Stomach (tissue), 9 donors: ENCODE results near the gene TSPAN32. TPM values are rescaled to one million over a fixed set of nuclear protein-coding genes. Genes with fewer than 3 reads are reported as not detected.

Experiments used
- DNase-seq, 2 donors: peaks; one replicate each; pipeline versions ENCODE4 v3.0.0 to v3.0.0-alpha.2; 2013 to 2019
- H3K27ac ChIP-seq, 5 donors: fragments of 200-600 bp in 4 of 5; sonication (generic) in 4 of 5; one replicate each; pipeline ENCODE4 v1.5.1; 2013 to 2019; ENCODE audit warnings: mild to moderate bottlenecking in 1 of 5, moderate library complexity in 1 of 5
- H3K27me3 ChIP-seq, 3 donors: fragments of 200-600 bp; sonication (generic); one replicate each; pipeline ENCODE4 v1.5.1; 2017 to 2019; ENCODE audit warnings: mixed run types in 1 of 3
- H3K36me3 ChIP-seq, 4 donors: fragments of 200-600 bp; sonication (generic); 1 replicate in 3 of 4; 2 replicates in 1 of 4; pipeline ENCODE4 v1.5.1; 2016 to 2019
- H3K4me1 ChIP-seq, 4 donors: fragments of 200-600 bp; sonication (generic); one replicate each; pipeline ENCODE4 v1.5.1; 2016 to 2019
- H3K4me3 ChIP-seq, 4 donors: fragments of 200-600 bp; sonication (generic) in 3 of 4; one replicate each; pipeline ENCODE4 v1.5.1; 2016 to 2019; ENCODE audit warnings: mild to moderate bottlenecking in 1 of 4
- H3K9me3 ChIP-seq, 4 donors: fragments of 200-600 bp; sonication (generic); one replicate each; pipeline ENCODE4 v1.5.1; 2016 to 2019
- CTCF ChIP-seq, 7 experiments: fragments of 450-650 bp in 4 of 7; fragments of 200-600 bp in 3 of 7; sonication (generic) in 3 of 7; IDR thresholded peaks; one replicate each; pipeline ENCODE4 v1.5.1; 2016 to 2019; ENCODE audit warnings: antibody characterized with exemption in 7 of 7, control low read depth in 2 of 7, mild to moderate bottlenecking in 1 of 7
- EP300 ChIP-seq: sonication (generic); formaldehyde crosslinking; IDR thresholded peaks from one replicate; pipeline ENCODE4 v1.6.1; 2017; ENCODE audit warnings: antibody characterized with exemption
- POLR2A ChIP-seq, 4 donors: fragments of 450-650 bp; IDR thresholded peaks; one replicate each; pipeline ENCODE4 v1.6.1; 2016; ENCODE audit warnings: antibody characterized with exemption in 4 of 4, control low read depth in 2 of 4, mild to moderate bottlenecking in 1 of 4, moderate library complexity in 1 of 4
- POLR2AphosphoS5 ChIP-seq, 3 donors: sonication (generic); formaldehyde crosslinking; IDR thresholded peaks; one replicate each; pipeline ENCODE4 v1.6.1; 2016; ENCODE audit warnings: antibody characterized with exemption in 3 of 3
- WGBS, 5 donors: extraction: QIAGEN DNeasy Blood & Tissue Kit in 3 of 5; methylation state at CpG; one replicate each; pipeline versions ENCODE4 v1.1.5 to v1.1.7; 2013 to 2018; 5-methylcytosine and 5-hydroxymethylcytosine counted together
- intact Hi-C: fragments of 100-400 bp; cut with DNase I; formaldehyde crosslinking; loops from one replicate; pipeline ENCODE4 v1.15.1; 2023; ENCODE audit warnings: low total_unique reads
- polyA plus RNA-seq, 3 donors: library from polyadenylated mRNA; stranded (reverse); fragments of 200-250 nt; gene quantifications; one replicate each; pipeline ENCODE4 v1.2.3, GENCODE V29; 2013
- total RNA-seq, 5 donors: library from RNA; depleted of rRNA; stranded (reverse); fragments of >200 nt; gene quantifications; one replicate each; pipeline versions ENCODE4 v1.1.0 to v1.2.3, GENCODE V29; 2014 to 2016
- donor health status: healthy with polysubstance abuse.
- donor health status: Bipolar disorder and iron deficiency.
- donor health status: healthy.

TSPAN32 gene
- total and polyA plus RNA-seq, 8 donors: 1.1 to 9.0 (median 2.3) TPM; not detected in 4

DNA sequence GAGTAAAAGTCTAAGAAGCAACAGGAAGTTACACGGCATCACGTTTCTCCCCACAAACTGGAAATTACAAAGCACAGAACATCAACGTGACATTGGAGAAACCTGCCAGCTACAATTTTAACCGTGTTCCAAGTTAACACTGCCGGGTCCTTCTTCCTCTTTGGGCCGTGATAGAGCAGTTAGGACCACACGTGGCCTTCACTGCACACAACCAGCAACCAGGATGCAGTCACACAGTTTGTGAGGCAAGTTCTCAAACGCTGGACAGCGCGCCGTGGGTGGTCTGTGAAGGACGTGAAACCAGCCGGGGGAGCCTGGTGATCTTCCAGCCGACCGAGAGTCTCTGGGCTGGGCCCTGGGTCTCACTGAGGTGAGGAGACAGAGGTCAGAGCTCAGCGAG lies 14.7 kb upstream of the TSPAN32 start:
- H3K36me3 ChIP-seq: no peaks in the 10 kb centered on the region
- H3K27ac ChIP-seq: peak overlapping the region in 2 of 5 donors; percentile 11 to 14
- DNase-seq: peak in 1 of 2 donors; percentile 20
- H3K9me3 ChIP-seq: peaks cover 0 to 5% (median 0%) of the 10 kb centered on the region in 4 donors
- whole genome bisulfite sequencing, 5 donors: 48 to 67% (median 58%) methylated on average over 16 of the region's 16 CpGs
- TF ChIP-seq POLR2AphosphoS5 (IDR thresholded peaks at IDR 0.05) (no peak), EP300 (no peak)
- no peak overlapping the region for H3K4me3 ChIP-seq
- H3K4me1 ChIP-seq: peaks cover 0 to 12% (median 6%) of the 10 kb centered on the region in 4 donors
- H3K27me3 ChIP-seq: peaks cover 0 to 19% (median 0%) of the 10 kb centered on the region in 3 donors
- intact Hi-C loops: no loop called here

GRCh38 chr11:2289350-2289749 lies 12.5 kb upstream of the TSPAN32 start:
- TF ChIP-seq CTCF (IDR thresholded peaks at IDR 0.05) (no peak), POLR2AphosphoS5 (IDR thresholded peaks at IDR 0.05) (no peak), EP300 (no peak), POLR2A (IDR thresholded peaks at IDR 0.05) (no peak)
- DNase-seq: peak in 1 of 2 donors; percentile 48
- Histone ChIP-seq H3K4me3 (no peak overlapping the region), H3K4me1 (peaks cover 0 to 12% (median 6%) of the 10 kb centered on the region in 4 donors), H3K27me3 (peaks cover 0 to 19% (median 0%) of the 10 kb centered on the region in 3 donors), H3K27ac (no peak overlapping the region), H3K9me3 (no peaks in the 10 kb centered on the region), H3K36me3 (no peaks in the 10 kb centered on the region)
- 36 to 63% (median 51%) methylated on average over 6 of the region's 6 CpGs for WGBS, 5 donors
- intact Hi-C loops: no loop called here

DNA sequence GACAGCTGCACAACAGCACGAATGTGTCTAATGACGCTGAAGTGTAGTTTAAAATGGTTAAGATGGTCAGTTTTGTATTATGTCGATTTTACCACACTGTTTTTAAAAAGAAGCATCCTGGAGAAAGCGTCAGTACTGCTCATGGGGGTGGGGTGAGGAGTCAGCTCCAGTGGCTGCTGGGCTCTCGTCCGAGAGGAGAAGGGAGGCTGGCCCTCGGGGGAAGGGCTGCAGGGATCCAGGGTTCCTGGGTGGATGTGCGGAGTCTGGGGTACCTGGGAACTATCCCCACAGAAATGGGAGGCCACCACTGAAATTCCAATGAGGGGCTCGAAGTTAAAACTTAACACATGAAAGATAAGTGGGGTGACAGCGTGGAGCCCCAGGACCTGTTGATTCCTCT lies 12.0 kb upstream of the TSPAN32 start:
- Histone ChIP-seq H3K27ac (no peak overlapping the region), H3K4me3 (no peak overlapping the region), H3K27me3 (peaks cover 0 to 19% (median 0%) of the 10 kb centered on the region in 3 donors), H3K4me1 (peaks cover 0 to 12% (median 6%) of the 10 kb centered on the region in 4 donors), H3K9me3 (no peaks in the 10 kb centered on the region), H3K36me3 (no peaks in the 10 kb centered on the region)
- no peak for DNase-seq
- intact Hi-C loops: no loop called here
- WGBS, 5 donors: 52 to 80% (median 75%) methylated on average over 10 of the region's 10 CpGs
- no peak for TF ChIP-seq EP300
- no peak for TF ChIP-seq CTCF (IDR thresholded peaks at IDR 0.05)
- no peak for TF ChIP-seq POLR2AphosphoS5 (IDR thresholded peaks at IDR 0.05)
- TF ChIP-seq POLR2A (IDR thresholded peaks at IDR 0.05): no peak

- Histone ChIP-seq H3K27ac (no peak overlapping the region), H3K4me1 (peaks cover 0 to 12% (median 6%) of the 10 kb centered on the region in 4 donors), H3K27me3 (peaks cover 0 to 18% (median 0%) of the 10 kb centered on the region in 3 donors), H3K4me3 (no peak overlapping the region), H3K36me3 (no peaks in the 10 kb centered on the region), H3K9me3 (no peaks in the 10 kb centered on the region)
- intact Hi-C loops: no loop called here
- peak; percentile 7 to 28 for DNase-seq
- WGBS, 5 donors: 32 to 43% (median 38%) methylated on average over 9 to 10 of the region's 10 CpGs
- TF ChIP-seq CTCF (IDR thresholded peaks at IDR 0.05): no peak
- no peak for TF ChIP-seq POLR2AphosphoS5 (IDR thresholded peaks at IDR 0.05)
- no peak for TF ChIP-seq EP300
- TF ChIP-seq POLR2A (IDR thresholded peaks at IDR 0.05): no peak
Measured at GRCh38 chr11:2290351-2290841, 11.4 kb upstream of the TSPAN32 start.

DNA sequence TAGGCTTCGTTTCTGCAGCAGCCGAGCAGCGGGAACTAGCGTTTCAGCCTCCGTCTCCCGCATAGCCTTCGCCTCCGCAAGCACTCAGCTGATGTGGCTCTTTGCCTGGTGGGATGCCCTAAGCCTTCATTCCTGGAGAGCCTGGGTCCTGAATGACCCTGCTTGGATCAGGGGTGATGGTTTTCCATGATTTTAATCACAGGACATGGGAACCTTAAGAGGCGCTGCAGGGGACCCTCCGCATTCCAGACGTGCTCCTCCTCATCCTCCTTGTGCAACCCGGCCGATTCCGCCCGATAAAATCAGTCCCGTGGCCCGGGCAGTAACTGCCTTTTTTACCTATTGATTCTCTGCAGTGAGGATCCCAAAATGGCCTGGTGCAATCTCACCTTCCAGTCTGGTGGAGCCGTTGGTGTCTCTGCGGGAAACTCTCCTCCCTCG lies 8.3 kb upstream of the TSPAN32 start:
- intact Hi-C loops: no loop called here
- no peak overlapping the region for H3K4me3 ChIP-seq
- no peaks in the 10 kb centered on the region for H3K9me3 ChIP-seq
- 78 to 89% (median 83%) methylated on average over 19 to 20 of the region's 20 CpGs for WGBS, 5 donors
- H3K27me3 ChIP-seq: peaks cover 0 to 14% (median 0%) of the 10 kb centered on the region in 3 donors
- no peaks in the 10 kb centered on the region for H3K36me3 ChIP-seq
- peak in 1 of 2 donors; percentile 23 for DNase-seq
- H3K4me1 ChIP-seq: peaks cover 0 to 9% (median 3%) of the 10 kb centered on the region in 4 donors
- TF ChIP-seq POLR2AphosphoS5 (IDR thresholded peaks at IDR 0.05) (no peak), CTCF (IDR thresholded peaks at IDR 0.05) (no peak), EP300 (no peak)
- no peak overlapping the region for H3K27ac ChIP-seq
